HG03460 (cell line): Measurements from ENCODE around the gene PPP2R5C.
"Not testable (repeated sequence)": the region's sequence is repeated elsewhere in the genome, so short reads cannot be mapped to it uniquely, and the experiment has no call there.

Experiments
- ATAC-seq: cut with Tn5 transposase; IDR thresholded peaks from one replicate; pipeline ENCODE4 v1.9.1; 2021; ENCODE audit not compliant: unreplicated experiment

Gene PPP2R5C

DNA sequence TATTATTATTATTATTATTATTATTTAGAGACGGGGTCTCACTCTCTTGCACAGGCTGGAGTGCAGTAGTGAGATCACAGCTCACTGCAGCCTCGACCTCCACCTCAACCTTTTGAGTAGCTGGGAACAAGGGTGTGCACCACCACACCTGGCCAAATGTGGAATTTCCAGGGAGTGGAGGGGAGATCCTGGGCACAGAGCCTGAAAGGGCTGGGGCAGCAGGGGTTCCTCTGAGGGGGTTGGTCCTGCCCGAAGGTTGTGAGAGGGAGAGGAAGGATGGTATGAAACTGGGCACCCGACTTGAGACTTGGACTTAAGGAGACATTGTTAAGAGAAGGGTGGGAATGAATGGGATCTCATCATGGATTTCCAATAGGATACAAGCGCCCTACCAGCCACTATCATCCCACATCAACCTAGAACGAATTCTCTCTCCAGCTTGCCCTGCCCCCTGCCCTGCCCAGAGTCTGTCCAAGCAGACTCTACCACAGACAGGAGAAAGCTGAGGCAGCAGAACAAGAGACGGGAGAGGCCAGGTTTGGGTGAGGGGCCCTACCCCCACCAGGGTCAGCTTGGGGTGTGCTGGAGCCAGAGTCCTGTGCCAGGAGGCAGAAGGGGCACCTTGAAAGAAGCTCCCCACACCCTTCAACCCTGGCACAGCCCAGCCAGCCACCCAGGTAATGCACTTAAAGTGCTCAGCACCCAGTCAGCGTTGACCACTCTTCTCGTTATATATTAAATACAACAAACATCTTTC, 200.4 kb downstream of the PPP2R5C start:
- ATAC-seq = no peak

GRCh38 chr14:101962503-101962874, 201.0 kb downstream of the PPP2R5C start:
- ATAC-seq = no peak

DNA sequence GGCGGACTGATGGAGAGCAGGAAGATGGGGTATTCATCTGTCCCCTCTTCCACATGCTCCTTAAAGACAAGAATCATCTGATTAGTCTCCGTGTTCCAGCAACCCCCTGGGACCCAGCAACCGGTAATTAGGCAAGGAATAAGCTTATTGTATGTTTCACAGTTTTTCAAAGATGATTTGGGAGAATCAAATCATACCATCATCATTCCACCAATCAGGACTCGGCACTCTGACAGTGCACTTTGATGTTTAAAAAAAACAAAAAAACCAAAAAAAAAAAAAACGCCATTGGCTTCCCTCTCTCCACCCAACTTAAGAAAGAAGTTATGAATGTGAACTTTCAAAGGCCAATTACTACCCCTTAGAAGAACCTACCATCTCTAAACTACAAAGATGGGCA, 201.5 kb downstream of the PPP2R5C start:
- ATAC-seq = no peak

- ATAC-seq = no peak
These were observed 202.3 kb downstream of the PPP2R5C start for GRCh38 chr14:101963656-101964296.

GRCh38 chr14:101964297-101965180, 203.0 kb downstream of the PPP2R5C start, which contains the start of gene DYNC1H1:
TSS of gene DYNC1H1 (plus strand) at chr14:101964573. CDS start at chr14:101964692, 119 bp downstream.
- peak; percentile 85 for ATAC-seq

DNA sequence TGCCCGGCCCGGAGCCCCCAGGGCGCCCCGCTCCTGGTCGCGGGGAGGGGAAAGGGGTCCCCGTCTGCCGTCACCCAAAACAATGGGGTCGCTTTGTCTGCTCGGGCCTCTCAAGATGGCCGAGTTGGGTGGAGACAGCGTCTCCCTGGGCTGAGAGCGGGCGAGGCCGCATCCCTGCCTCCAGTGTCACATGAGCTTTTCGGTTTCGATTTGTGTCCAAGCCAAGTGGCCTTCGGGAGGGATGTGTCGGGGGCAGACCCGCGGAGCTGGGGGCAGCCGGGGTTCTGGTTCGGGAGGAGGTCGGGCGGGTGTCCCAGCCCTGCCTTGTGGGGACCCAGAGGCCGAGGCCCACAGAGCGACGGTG, 203.7 kb downstream of the PPP2R5C start:
- ATAC-seq = peak; percentile 31

- no peak for ATAC-seq
These were observed 204.5 kb downstream of the PPP2R5C start for GRCh38 chr14:101965770-101966722.

GRCh38 chr14:101966742-101967141, 205.2 kb downstream of the PPP2R5C start:
- no peak for ATAC-seq

- no peak for ATAC-seq
These were observed 206.7 kb downstream of the PPP2R5C start for GRCh38 chr14:101968186-101968585.

- ATAC-seq = no peak
These were observed 208.0 kb downstream of the PPP2R5C start for GRCh38 chr14:101969481-101969880.

GRCh38 chr14:101970830-101971400, 209.4 kb downstream of the PPP2R5C start:
- no peak for ATAC-seq

GRCh38 chr14:101971458-101971857, 209.9 kb downstream of the PPP2R5C start:
- ATAC-seq = not testable (repeated sequence)

GRCh38 chr14:101972126-101972866, 210.8 kb downstream of the PPP2R5C start:
- no peak for ATAC-seq

- no peak for ATAC-seq
These were observed 211.8 kb downstream of the PPP2R5C start for GRCh38 chr14:101973356-101973755.

DNA sequence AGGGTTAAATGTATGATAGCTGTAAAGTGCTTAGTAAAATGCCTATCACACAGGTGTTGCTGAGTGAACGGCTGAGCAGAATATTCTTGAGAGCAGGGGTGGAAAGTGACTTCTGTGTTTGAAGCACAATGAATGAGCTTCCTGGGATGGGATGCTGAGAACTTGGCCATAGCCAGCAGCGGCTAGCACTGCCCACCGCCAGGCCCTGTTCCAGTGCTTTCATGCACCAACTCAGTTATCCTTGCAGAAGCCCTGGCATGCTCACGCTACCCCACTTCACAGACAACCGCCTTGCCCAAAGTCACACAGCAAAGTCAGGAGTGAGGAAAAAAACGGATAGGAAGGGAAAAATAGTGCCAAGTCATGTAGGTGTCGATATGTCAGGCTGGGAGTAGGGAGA, 213.7 kb downstream of the PPP2R5C start:
- no peak for ATAC-seq
